ENCODE data around the gene DPM2.

- peak; percentile 31 for TF ChIP-seq CTCF (IDR thresholded peaks at IDR 0.05)
- no peak for TF ChIP-seq EZH2 (IDR thresholded peaks at IDR 0.05)
These were observed 7.2 kb downstream of the DPM2 start, which contains the start of gene PIP5KL1 for GRCh38 chr9:127930231-127931091.
